ENCODE data around the gene SIGLEC6.

The SIGLEC6 gene

DNA sequence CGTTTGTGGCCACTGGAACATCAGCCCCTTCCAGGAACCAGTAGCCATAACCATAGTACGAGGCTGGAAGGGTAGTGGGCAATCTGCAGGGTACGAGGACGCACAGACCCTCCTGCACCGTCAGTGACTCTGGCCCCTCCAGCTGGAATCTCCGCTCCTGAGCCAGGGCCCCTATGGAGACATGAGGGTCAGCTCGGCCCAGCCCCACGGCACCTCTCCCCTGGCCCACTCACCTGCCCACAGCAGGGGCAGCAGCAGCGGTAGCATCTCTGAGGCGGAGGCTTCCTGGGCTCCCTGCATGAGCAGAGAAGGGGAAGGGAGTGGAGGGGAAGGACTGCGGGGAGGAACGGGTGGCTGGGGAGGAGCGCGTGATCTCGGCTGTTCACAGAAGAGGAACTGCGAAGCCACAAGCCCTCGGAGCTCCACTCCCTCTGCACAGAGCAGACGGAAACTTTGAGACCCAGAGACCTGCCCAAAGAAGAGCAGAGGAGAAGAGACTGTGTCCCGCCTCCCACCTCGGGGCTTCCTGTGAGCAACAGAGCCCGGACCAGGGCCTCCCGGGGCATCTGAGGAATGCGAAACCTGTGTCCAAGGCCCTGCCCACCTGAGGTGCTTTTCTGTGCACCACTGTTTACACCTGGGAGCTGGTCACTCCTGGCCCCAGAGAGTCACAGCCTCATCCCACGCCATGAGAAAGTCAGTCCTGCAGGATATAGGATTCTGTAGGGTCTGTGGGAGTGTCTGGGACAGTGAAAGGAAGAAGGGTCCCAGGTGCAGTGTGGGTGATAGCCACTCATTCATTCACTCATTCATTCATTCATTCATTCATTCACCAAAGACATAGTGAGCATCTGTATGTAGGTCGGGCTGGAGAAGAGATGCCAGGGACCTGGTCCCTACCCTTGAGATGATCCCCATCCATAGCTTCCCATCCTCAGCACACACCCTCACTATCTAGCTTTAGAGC, at the start of gene SIGLEC6:
Gene SIGLEC6 (minus strand): TSS at position 322 of the 967 bp plus-strand sequence. CDS start 22 bp downstream, at position 300.
- DNase-seq (ENCODE audit: low read depth in 1 of 2, low spot score in 1 of 2): no peak
- in situ Hi-C loops (cut with HindIII; ENCODE audit: low pct_unique_long_range_greater_than_20kb, low sequenced_read_pairs): no loop called here
- no peak for TF ChIP-seq JUND (IDR thresholded peaks at IDR 0.05; ENCODE audit: low read depth)

DNA sequence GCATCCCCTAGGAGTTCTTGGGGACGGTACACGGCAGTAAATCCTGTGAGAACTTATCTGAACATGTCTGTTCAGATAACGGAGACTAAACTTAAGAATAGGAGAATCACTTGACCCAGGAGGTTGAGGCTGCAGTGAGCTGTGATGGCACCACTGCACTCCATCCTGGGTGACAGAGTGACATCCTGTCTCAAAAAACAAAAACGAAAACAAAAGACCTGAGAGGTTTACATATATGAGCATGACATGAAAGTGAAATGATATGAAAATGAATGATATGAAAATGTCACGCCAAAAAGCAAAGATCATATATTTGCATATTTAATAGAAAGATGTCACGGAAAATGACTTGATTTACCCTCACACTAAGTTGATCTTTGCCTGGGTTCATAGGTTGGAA, 45.4 kb upstream of the SIGLEC6 start:
- TF ChIP-seq JUND (IDR thresholded peaks at IDR 0.05; ENCODE audit: low read depth): no peak
- no peak for DNase-seq (ENCODE audit: low read depth in 1 of 2, low spot score in 1 of 2)
- in situ Hi-C loops (cut with HindIII; ENCODE audit: low pct_unique_long_range_greater_than_20kb, low sequenced_read_pairs): no loop called here

- no peak for TF ChIP-seq JUND (IDR thresholded peaks at IDR 0.05; ENCODE audit: low read depth)
- in situ Hi-C loops (cut with HindIII; ENCODE audit: low pct_unique_long_range_greater_than_20kb, low sequenced_read_pairs): no loop called here
Observed at GRCh38 chr19:51573331-51573730, 41.9 kb upstream of the SIGLEC6 start.

GRCh38 chr19:51572908-51573307, 41.4 kb upstream of the SIGLEC6 start:
- DNase-seq (ENCODE audit: low read depth in 1 of 2, low spot score in 1 of 2): no peak
- TF ChIP-seq JUND (IDR thresholded peaks at IDR 0.05; ENCODE audit: low read depth): no peak
- in situ Hi-C loops (cut with HindIII; ENCODE audit: low pct_unique_long_range_greater_than_20kb, low sequenced_read_pairs): no loop called here

More at GRCh38 chr19:51573331-51573730, 41.9 kb upstream of the SIGLEC6 start:
- DNase-seq (ENCODE audit: low read depth in 1 of 2, low spot score in 1 of 2): no peak

DNA sequence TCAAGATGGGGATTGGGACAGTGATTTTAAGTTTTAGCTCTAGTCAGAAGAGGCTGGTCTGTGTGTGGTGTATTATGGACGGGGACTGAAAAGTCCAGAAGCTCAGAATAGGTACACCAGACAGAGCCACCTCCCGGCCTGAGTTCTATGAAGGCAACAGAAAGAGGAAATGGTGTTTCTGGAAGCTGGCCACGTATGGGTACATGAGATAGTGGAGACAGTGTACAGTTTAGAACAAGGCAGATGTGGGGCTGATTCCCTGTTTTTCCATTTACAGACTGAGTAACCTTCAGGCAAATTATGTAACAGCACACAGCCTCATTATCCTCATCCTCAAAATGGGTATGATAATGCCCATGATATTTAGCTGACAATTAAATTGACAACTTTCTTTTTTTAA, 40.9 kb upstream of the SIGLEC6 start:
- no peak for DNase-seq (ENCODE audit: low read depth in 1 of 2, low spot score in 1 of 2)
- in situ Hi-C loops (cut with HindIII; ENCODE audit: low pct_unique_long_range_greater_than_20kb, low sequenced_read_pairs): no loop called here
- TF ChIP-seq JUND (IDR thresholded peaks at IDR 0.05; ENCODE audit: low read depth): no peak

GRCh38 chr19:51571599-51571998, 40.1 kb upstream of the SIGLEC6 start:
- DNase-seq (ENCODE audit: low read depth in 1 of 2, low spot score in 1 of 2): no peak
- in situ Hi-C loops (cut with HindIII; ENCODE audit: low pct_unique_long_range_greater_than_20kb, low sequenced_read_pairs): no loop called here
- no peak for TF ChIP-seq JUND (IDR thresholded peaks at IDR 0.05; ENCODE audit: low read depth)

DNA sequence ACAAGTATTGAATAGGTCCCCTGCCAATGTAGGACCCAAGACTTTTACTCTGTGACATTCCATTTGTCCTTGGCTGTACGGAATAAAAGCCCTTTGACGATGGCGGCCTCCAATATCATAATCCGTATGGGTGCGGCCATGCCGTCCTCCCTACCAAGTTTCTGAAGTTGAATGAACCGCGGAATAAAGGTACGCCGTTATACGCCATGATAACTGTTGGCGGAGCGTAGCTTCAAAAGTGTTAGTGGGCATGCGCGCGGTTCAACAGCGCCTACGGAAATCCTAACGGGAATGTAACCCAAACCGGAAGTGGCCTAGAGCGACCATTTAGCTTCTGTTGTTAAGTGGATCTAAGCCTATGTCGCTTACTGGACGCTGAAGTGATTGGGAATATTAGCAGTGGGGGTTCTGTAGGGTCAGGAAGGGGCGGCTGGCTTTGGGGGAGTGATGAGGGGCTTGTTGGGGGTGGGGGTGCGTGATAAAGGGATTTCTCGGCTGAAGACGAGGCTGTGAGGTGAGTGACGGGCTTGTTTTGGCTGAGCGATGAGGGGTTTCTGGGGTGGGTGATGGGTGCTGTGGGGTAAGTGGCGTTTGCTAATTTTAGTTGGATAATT, 39.6 kb upstream of the SIGLEC6 start, which contains the start of gene ZNF175:
Gene ZNF175 (plus strand): TSS at position 322 of the 614 bp plus-strand sequence. CDS start 2,047 bp downstream, outside the sequence.
- peak; percentile 48 to 94 for DNase-seq (ENCODE audit: low read depth in 1 of 2, low spot score in 1 of 2)
- no peak for TF ChIP-seq JUND (IDR thresholded peaks at IDR 0.05; ENCODE audit: low read depth)
- in situ Hi-C loops (cut with HindIII; ENCODE audit: low pct_unique_long_range_greater_than_20kb, low sequenced_read_pairs): no loop called here

DNA sequence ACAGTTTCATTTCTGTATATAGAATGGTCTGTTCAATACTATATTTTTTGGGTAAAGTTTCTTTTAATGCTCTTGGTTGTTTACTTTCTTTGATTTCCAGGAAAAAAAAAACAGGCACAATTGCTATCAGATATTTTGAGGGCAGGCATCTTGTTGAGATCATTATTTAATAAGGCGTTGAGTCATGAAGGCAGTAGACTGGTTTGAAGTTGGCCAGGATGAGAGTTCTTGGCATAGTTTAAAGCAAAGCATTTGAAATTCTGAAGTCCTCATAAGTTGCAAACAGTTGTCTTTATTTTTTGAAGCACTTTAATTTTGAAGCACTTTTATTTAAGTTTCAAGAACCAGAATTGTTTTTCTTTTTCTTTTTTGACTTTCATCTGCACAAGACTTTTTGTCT, 37.0 kb upstream of the SIGLEC6 start:
- no peak for TF ChIP-seq JUND (IDR thresholded peaks at IDR 0.05; ENCODE audit: low read depth)
- in situ Hi-C loops (cut with HindIII; ENCODE audit: low pct_unique_long_range_greater_than_20kb, low sequenced_read_pairs): no loop called here
- no peak for DNase-seq (ENCODE audit: low read depth in 1 of 2, low spot score in 1 of 2)

DNA sequence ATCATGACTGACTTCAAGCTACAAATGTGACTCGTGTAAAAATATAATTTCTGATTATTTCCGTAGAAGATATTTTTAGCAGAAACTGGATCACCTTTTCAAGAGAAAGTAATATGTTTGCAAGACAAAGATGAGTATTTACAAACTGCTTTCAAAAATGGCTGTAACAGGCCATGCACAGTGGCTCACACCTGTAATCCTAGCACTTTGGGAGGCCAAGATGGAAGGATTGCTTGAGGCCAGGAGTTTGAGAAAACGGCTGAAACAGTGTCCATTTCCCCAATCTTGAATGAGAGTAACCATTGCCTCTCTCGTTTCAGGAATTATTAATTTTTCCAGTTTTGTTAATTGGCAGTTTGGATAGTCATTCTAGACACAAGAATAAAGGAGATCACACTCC, 36.1 kb upstream of the SIGLEC6 start:
- TF ChIP-seq JUND (IDR thresholded peaks at IDR 0.05; ENCODE audit: low read depth): no peak
- no peak for DNase-seq (ENCODE audit: low read depth in 1 of 2, low spot score in 1 of 2)
- in situ Hi-C loops (cut with HindIII; ENCODE audit: low pct_unique_long_range_greater_than_20kb, low sequenced_read_pairs): no loop called here

DNA sequence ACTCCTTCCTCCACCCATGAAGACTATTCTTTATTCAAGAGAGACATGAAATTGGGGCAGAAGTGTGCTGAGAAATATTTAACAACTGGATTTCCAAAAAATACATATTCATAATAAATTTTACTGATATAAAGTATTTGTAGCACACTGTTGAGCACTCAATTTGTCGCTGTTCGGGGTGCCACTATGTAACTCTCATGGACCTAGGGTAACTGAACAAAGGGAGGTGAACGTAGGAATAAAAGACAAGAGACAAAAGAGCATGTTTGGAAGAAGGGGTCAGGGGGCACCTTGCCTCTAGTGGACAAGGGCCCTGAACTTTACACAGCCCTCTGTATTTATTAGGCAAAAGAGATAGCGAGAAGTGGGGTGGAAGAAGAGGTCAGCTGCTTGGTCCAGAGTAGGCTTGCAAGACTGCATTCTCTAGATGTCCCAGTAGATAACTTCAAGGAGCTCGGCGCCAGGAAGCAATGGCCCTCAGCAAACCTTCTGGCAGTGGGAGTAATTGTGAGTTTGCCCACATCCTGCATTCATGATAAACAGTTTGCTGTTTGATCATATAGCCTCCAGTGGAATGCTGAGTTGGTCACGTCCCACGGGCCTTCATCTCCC, 35.1 kb upstream of the SIGLEC6 start:
- TF ChIP-seq JUND (IDR thresholded peaks at IDR 0.05; ENCODE audit: low read depth): no peak
- peak in 1 of 2 experiments; percentile 50 for DNase-seq (ENCODE audit: low read depth in 1 of 2, low spot score in 1 of 2)
- in situ Hi-C loops (cut with HindIII; ENCODE audit: low pct_unique_long_range_greater_than_20kb, low sequenced_read_pairs): no loop called here

- no peak for TF ChIP-seq JUND (IDR thresholded peaks at IDR 0.05; ENCODE audit: low read depth)
- in situ Hi-C loops (cut with HindIII; ENCODE audit: low pct_unique_long_range_greater_than_20kb, low sequenced_read_pairs): no loop called here
- no peak for DNase-seq (ENCODE audit: low read depth in 1 of 2, low spot score in 1 of 2)
Observed at GRCh38 chr19:51565583-51565982, 34.1 kb upstream of the SIGLEC6 start.

DNA sequence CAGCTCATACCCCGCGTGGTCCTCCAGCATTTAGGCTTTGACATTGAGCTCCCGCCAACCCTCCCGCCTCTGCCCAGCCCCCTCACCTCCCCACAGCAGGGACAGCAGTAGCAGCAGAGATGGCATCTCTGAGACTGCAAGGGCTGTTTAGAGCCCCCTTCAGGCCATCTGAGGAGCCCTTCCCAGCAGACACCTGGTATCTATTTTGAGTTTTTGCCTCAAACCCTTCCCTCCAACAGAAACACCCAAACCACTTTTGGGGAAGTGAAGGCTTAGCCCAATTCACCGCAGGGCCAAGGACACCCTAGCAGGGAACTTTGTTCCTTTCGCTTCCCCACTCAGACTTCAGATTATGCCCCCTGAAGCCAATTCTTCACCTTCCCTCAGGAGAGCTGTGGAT, 33.3 kb upstream of the SIGLEC6 start:
- in situ Hi-C loops (cut with HindIII; ENCODE audit: low pct_unique_long_range_greater_than_20kb, low sequenced_read_pairs): no loop called here
- TF ChIP-seq JUND (IDR thresholded peaks at IDR 0.05; ENCODE audit: low read depth): no peak
- no peak for DNase-seq (ENCODE audit: low read depth in 1 of 2, low spot score in 1 of 2)

DNA sequence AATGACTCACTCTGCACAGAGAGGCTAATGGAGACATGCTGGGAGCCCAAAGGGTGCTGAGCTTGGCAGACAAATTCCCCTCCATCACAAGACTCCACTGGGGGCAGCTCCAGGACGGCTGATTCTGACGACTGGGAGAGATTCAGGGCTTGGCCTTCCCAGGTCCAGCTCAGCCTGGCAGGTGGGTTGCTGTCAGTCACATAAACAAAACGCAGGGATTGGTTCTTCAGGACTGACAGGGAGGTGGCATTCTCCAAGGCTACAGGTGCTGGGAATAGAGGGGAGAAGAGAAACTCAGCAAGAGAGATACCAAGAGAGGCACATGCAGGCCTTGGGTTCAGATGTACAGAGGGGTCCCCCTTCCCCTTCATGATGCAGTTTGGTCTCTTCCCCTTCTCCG, 28.9 kb upstream of the SIGLEC6 start:
- no peak for DNase-seq (ENCODE audit: low read depth in 1 of 2, low spot score in 1 of 2)
- in situ Hi-C loops (cut with HindIII; ENCODE audit: low pct_unique_long_range_greater_than_20kb, low sequenced_read_pairs): no loop called here
- no peak for TF ChIP-seq JUND (IDR thresholded peaks at IDR 0.05; ENCODE audit: low read depth)

Measured in T47D (cell line).